ENCODE results near the gene BPI.

- TF ChIP-seq CTCF (IDR thresholded peaks at IDR 0.05) = no peak
- TF ChIP-seq POLR2A (IDR thresholded peaks at IDR 0.05) = no peak
These were observed 12.0 kb upstream of the BPI start for GRCh38 chr20:38291966-38292365.
